GM06990 (cell line): Measurements from ENCODE around the gene POC1A.
"Not testable (repeated sequence)": the region's sequence is repeated elsewhere in the genome, so short reads cannot be mapped to it uniquely, and the experiment has no call there.

Source experiments
- DNase-seq: peaks from one replicate; pipeline ENCODE4 v3.0.0-alpha.2; 2011; ENCODE audit not compliant: insufficient read length; ENCODE audit errors: extremely low read depth
- H3K27me3 ChIP-seq: replicated peaks from 2 replicates; pipeline ENCODE4 v1.6.0; 2011; ENCODE audit warnings: low read length; ENCODE audit not compliant: control insufficient read depth, insufficient read depth
- H3K36me3 ChIP-seq: 2 replicates; pipeline ENCODE4 v1.5.1; 2011; ENCODE audit warnings: low read length; ENCODE audit not compliant: control insufficient read depth, insufficient read depth
- H3K4me3 ChIP-seq: replicated peaks from 2 replicates; pipeline ENCODE4 v1.5.1; 2011; ENCODE audit warnings: low read depth, mild to moderate bottlenecking, control low read depth, low read length
- TF ChIP-seq, protein P1 (sequence below): IDR thresholded peaks from 2 replicates; pipeline ENCODE4 v1.5.1; 2011; ENCODE audit warnings: low read length, control low read depth, mild to moderate bottlenecking, inconsistent platforms; ENCODE audit not compliant: insufficient read depth, poor library complexity, severe bottlenecking

The POC1A gene

DNA sequence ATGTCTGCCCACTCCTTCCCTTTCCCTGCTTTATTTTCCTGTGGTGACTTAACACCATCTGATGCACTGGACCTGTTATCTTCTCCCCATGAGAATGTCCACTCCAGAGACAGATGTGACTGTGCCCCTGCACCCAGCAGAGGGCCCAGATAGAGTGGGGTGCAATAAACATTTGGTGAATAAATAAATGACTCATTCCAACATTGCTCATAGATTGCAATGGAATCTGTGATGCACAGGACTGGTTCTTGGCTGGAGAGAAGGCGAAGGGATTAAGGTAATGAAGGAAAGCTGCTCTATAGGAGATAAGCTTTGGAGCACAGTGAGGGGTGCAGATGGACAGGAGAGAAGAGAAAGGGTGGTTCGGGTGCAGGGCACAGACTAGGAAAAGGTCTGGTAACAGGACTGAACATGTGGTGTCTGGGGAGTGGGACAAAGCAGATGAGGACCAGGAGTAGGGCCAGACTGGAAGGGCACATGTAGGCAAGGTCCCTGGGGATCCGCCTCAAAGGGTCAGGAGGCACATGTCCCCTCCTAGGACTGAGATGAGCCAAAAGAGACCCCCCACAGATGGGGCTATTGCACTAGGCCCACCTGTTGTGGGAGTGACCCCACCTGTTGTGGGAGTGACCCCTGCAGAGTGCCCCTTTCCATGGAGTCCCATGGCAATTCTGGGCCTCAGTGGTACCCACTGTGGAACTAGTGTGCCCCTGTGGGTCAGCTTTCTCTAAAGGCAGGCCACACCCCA, 17.5 kb upstream of the POC1A start:
- no peaks in the 10 kb centered on the region for H3K27me3 ChIP-seq
- no peaks in the 10 kb centered on the region for H3K36me3 ChIP-seq
- H3K4me3 ChIP-seq, result no peak overlapping the region
- TF ChIP-seq, protein P1, sequence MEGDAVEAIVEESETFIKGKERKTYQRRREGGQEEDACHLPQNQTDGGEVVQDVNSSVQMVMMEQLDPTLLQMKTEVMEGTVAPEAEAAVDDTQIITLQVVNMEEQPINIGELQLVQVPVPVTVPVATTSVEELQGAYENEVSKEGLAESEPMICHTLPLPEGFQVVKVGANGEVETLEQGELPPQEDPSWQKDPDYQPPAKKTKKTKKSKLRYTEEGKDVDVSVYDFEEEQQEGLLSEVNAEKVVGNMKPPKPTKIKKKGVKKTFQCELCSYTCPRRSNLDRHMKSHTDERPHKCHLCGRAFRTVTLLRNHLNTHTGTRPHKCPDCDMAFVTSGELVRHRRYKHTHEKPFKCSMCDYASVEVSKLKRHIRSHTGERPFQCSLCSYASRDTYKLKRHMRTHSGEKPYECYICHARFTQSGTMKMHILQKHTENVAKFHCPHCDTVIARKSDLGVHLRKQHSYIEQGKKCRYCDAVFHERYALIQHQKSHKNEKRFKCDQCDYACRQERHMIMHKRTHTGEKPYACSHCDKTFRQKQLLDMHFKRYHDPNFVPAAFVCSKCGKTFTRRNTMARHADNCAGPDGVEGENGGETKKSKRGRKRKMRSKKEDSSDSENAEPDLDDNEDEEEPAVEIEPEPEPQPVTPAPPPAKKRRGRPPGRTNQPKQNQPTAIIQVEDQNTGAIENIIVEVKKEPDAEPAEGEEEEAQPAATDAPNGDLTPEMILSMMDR, result no peak
- DNase-seq, result no peak

DNA sequence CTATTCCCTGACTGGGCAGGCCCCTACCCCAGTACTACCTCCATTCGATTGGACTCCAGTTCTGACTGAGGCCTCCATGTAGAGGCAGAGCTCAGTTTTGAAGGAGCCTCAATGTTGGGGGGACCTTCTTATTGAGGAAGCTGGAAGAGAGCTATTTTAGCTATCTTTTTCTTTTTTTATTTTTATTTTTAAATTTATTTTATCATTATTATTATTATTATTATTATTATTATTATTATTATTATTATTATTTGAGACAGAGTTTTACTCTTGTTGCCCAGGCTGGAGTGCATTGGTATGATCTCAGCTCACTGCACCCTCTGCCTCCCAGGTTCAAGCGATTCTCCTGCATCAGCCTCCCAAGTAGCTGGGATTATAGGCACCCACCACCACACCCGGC, 16.0 kb upstream of the POC1A start:
- not testable (repeated sequence) for H3K4me3 ChIP-seq, H3K27me3 ChIP-seq, H3K36me3 ChIP-seq, DNase-seq

DNA sequence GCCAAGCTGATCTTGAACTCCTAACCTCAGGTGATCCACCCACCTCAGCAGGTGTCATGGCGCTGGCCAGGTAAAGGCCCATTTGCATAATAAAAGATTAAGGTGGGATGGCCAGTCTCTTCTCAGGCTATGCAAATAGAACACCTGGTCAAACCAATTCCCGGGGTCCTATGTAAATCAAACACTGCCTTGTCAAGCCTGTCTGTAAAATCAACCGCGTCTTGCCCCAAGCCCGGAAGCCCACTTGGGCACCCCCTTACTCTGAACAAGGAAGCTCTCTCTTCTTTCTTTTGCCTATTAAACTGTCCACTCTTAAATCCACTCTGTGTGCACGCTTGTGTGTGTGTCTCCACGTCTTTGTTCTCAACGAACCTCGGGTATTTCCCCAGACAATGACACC, 13.0 kb upstream of the POC1A start:
- DNase-seq, result no peak
- no peaks in the 10 kb centered on the region for H3K27me3 ChIP-seq
- no peaks in the 10 kb centered on the region for H3K36me3 ChIP-seq
- TF ChIP-seq, protein P1, result no peak
- H3K4me3 ChIP-seq, result no peak overlapping the region

DNA sequence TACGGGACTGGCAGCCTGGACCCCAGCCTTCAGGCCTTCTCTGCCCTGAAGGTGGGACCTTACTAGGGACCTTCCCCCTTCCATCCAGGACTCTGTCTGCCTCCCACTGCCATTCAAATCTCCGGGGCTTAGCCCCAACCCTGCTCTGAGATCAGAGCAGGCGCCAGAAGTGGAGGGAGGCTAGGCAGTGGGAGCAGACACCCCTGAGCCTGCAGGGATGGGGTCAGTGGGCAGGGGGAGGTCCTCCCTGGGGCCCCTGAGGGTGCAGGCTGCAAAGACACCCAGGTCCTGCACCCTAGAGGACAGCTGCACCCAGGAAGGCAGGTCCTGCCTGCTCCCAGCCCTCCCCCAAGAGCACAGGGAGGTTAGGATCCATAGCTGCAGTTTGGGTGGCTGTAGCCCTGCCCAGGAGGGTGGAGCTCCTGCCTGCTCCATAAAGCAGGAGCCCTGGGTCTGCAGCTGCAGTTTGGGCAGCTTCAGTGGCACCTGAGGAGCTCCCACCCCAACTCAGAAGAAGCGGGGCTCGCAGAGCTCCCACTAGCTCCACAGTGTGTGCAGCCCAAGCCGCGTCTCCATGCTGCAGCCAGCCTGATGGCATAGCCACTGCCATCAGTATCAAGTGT, 8.1 kb upstream of the POC1A start:
- TF ChIP-seq, protein P1, result no peak
- DNase-seq, result no peak
- no peak overlapping the region for H3K4me3 ChIP-seq
- H3K27me3 ChIP-seq, result no peaks in the 10 kb centered on the region
- H3K36me3 ChIP-seq, result no peaks in the 10 kb centered on the region

DNA sequence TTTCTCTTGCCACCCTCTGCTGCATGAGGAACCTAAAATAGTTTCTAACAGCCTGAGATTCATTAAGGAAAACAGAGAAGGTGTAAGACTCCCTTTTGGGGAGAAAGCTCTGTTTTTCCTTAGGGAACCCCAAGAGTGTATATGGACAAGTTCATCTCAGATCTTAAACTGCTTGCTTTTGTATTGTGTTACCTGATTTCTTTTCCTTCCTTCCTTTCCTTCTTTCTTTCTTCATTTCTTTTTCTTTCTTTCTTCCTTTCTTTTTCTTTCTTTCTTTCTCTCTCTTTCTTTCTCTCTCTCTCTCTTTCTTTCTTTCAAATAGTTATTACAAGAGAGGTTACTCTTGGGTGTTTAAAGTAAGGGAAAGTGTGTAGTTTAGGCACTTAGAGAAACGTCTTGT, 5.3 kb upstream of the POC1A start:
- Histone ChIP-seq H3K4me3 (no peak overlapping the region), H3K36me3 (no peaks in the 10 kb centered on the region), H3K27me3 (no peaks in the 10 kb centered on the region)
- DNase-seq, result no peak
- TF ChIP-seq, protein P1, result no peak

DNA sequence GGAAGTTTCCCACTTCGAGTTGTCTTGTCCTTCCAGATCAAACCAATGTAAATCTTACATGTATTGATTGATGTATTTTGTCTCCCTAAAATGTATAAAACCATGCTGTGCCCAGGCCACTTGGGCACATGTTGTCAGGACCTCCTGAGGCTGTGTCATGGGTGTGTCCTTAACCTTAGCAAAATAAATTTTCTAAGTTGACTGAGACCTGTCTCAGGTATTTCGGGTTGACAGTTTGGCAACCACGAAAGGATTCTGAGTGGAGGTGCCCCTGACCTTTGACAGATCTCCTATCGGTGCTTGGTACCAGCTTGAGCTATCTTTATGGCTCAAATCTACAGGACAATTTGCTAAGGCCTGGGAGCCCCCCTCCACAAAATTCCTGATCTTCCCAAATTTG, 1.7 kb upstream of the POC1A start:
- TF ChIP-seq, protein P1, result no peak
- no peaks in the 10 kb centered on the region for H3K27me3 ChIP-seq
- DNase-seq, result no peak
- H3K36me3 ChIP-seq, result no peaks in the 10 kb centered on the region
- H3K4me3 ChIP-seq, result no peak overlapping the region
